Measurements from ENCODE around the gene EBF3. TPM values are rescaled to one million over a fixed set of nuclear protein-coding genes. Genes with fewer than 3 reads are reported as not detected.

The EBF3 gene
- total RNA-seq, 1 donor from 2014 or later: not detected

GRCh38 chr10:129865413-129865812 lies 98.7 kb downstream of the EBF3 start:
- no peak for DNase-seq (ENCODE audit: low read depth)
- H3K4me3 ChIP-seq (ENCODE audit: low read depth, low read length): no peak overlapping the region
- TF ChIP-seq CTCF (conservative IDR thresholded peaks at IDR 0.05; ENCODE audit: low read depth, low read length): no peak

- no peak for DNase-seq (ENCODE audit: low read depth)
- H3K4me3 ChIP-seq (ENCODE audit: low read depth, low read length): no peak overlapping the region
- no peak for TF ChIP-seq CTCF (conservative IDR thresholded peaks at IDR 0.05; ENCODE audit: low read depth, low read length)
These were observed 99.4 kb downstream of the EBF3 start for GRCh38 chr10:129864601-129865126.

DNA sequence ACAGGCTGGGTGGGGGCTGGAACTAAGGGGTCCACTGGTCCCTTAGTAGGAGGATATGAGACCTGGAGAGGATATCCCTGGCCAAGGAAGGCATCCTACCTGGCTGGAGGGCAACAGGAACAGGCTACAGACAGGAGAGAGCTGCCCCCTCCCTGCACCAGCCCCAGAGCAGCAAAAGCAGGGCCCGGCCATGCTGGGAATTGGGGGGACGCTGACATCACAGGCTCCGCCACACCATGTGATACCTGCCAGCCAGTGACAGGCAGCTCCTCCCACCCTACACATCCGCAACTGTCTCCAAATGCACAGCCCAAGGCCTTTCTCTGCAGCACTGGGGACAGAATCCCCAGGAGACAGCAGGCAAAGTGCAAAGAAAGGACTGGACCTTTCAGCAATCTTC lies 100.0 kb downstream of the EBF3 start:
- DNase-seq (ENCODE audit: low read depth): no peak
- no peak for TF ChIP-seq CTCF (conservative IDR thresholded peaks at IDR 0.05; ENCODE audit: low read depth, low read length)

GRCh38 chr10:129863201-129863663 lies 100.8 kb downstream of the EBF3 start:
- DNase-seq (ENCODE audit: low read depth): no peak
- no peak overlapping the region for H3K4me3 ChIP-seq (ENCODE audit: low read depth, low read length)
- no peak for TF ChIP-seq CTCF (conservative IDR thresholded peaks at IDR 0.05; ENCODE audit: low read depth, low read length)

More for the DNA sequence above, 100.0 kb downstream of the EBF3 start:
- H3K4me3 ChIP-seq (ENCODE audit: low read depth, low read length): no peak overlapping the region

- no peak overlapping the region for H3K4me3 ChIP-seq (ENCODE audit: low read depth, low read length)
- DNase-seq (ENCODE audit: low read depth): no peak
- TF ChIP-seq CTCF (conservative IDR thresholded peaks at IDR 0.05; ENCODE audit: low read depth, low read length): no peak
These were observed 102.1 kb downstream of the EBF3 start for GRCh38 chr10:129861776-129862531.

GRCh38 chr10:129860396-129860795 lies 103.7 kb downstream of the EBF3 start:
- no peak for TF ChIP-seq CTCF (conservative IDR thresholded peaks at IDR 0.05; ENCODE audit: low read depth, low read length)

DNA sequence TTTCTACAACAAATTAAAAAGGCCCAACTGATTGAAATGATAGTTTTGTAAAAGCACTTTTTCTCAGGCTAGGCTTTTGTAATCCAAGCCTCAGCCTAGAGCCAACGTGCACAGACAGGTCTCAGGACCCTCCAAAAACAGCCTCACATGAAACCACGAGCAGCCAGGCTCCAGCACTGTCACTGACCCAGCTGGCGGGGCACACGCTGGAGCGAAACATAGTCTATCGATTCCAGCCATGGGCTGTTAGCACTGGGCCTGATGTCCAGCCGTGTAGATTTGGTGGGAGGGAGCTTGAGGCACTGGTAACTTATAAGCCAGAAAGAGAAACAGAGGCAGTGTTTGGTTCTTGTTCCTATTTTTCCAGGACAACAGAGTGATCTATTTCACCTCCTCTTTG lies 104.5 kb downstream of the EBF3 start:
- DNase-seq (ENCODE audit: low read depth): no peak
- TF ChIP-seq CTCF (conservative IDR thresholded peaks at IDR 0.05; ENCODE audit: low read depth, low read length): no peak
- no peak overlapping the region for H3K4me3 ChIP-seq (ENCODE audit: low read depth, low read length)

More at GRCh38 chr10:129860396-129860795, 103.7 kb downstream of the EBF3 start:
- H3K4me3 ChIP-seq (ENCODE audit: low read depth, low read length): no peak overlapping the region
- no peak for DNase-seq (ENCODE audit: low read depth)

Data from epithelial cell of proximal tubule (primary cell).